Bronchial epithelial cell (primary cell): ENCODE measurements around the gene ANXA3. TPM values are rescaled to one million over a fixed set of nuclear protein-coding genes. Genes with fewer than 3 reads are reported as not detected.

Experiments
- DNase-seq: peaks from one replicate; pipeline ENCODE4 v3.0.0-alpha.2; 2010; ENCODE audit warnings: low read depth
- FAIRE-seq: peaks from 2 replicates; lab custom pipeline; 2011; peaks lifted over from hg19 to GRCh38; lab: Jason Lieb, UNC
- H3K27me3 ChIP-seq: 2 replicates; pipeline ENCODE4 v1.5.1; 2011; ENCODE audit warnings: low read length; ENCODE audit not compliant: control insufficient read depth, insufficient read depth
- H3K36me3 ChIP-seq: 2 replicates; pipeline ENCODE4 v1.5.1; 2011; ENCODE audit warnings: low read length; ENCODE audit not compliant: control insufficient read depth, insufficient read depth
- H3K4me3 ChIP-seq: 2 replicates; pipeline ENCODE4 v1.5.1; 2011; ENCODE audit warnings: mild to moderate bottlenecking, low read depth, low read length, control low read depth
- total RNA-seq: library from RNA; depleted of rRNA; stranded (reverse); fragments of >200 nt; gene quantifications from 2 replicates; pipeline ENCODE4 v1.2.1, GENCODE V29; 2014
- TF ChIP-seq, protein P1 (sequence below): IDR thresholded peaks from 2 replicates; pipeline ENCODE4 v1.5.1; 2011; ENCODE audit warnings: mild to moderate bottlenecking, moderate library complexity, low read length, control low read depth, inconsistent platforms; ENCODE audit not compliant: insufficient read depth, severe bottlenecking

Gene ANXA3
- total RNA-seq, 1 donor from 2014 or later, result 705 TPM

DNA sequence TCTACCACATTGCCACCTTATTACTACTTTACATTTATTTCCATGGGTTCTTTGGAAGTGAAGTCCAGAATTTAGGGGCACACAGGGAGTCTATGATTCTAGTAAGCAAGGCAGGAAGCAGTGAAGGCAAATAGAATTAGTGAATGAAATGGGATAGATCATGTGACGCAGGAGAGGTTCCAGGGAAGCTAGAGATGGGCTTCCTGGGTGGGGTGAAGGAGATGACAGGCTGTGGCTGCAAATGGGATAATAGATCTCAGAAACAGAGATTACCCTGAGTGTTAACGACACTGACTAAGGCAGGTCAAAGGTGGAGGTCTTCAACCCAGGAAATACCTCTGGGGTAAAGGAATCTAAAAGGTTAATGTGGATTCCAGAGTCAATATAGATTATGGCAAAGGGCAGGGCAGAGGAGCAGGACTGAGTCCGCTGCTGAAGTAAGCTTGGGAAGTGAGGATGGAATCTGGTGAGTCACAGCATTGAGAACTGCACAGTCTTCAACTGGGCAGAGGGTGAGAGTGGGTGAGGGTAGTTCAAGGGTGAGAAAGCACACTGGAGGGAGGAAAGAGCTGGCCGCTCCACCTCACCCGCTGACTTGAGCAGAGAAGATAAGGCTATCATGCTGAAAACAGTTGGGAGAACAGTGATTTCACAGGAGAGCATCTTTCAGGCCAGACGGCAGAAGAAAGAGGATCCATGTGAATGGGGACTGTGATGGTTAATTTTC lies 70.8 kb downstream of the ANXA3 start:
- no peaks in the 10 kb centered on the region for H3K36me3 ChIP-seq
- peak; percentile 7 for FAIRE-seq

DNA sequence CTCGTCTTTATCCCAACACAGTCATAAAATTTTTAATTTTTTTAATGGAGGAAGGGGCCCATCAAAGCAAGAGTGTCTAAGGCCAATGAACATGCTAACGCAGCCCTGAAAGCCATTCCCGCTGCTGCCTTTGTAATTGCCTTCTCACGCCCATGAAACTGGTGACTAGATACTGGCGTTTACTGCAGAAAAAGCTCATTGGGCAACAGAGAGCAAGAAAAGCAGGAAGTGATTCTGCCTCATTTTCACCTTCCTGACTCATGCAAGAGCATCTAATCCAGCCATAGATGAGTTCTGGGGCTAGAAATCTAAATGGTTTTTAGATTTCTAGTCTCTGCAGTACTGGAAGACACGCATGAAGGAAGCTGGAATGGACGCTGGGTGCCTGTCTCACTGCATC lies 72.5 kb downstream of the ANXA3 start:
- H3K4me3 ChIP-seq, result no peak overlapping the region
- no peaks in the 10 kb centered on the region for H3K36me3 ChIP-seq
- H3K27me3 ChIP-seq, result no peaks in the 10 kb centered on the region
- DNase-seq (peak; percentile 46), FAIRE-seq (no peak)
- TF ChIP-seq, protein P1, sequence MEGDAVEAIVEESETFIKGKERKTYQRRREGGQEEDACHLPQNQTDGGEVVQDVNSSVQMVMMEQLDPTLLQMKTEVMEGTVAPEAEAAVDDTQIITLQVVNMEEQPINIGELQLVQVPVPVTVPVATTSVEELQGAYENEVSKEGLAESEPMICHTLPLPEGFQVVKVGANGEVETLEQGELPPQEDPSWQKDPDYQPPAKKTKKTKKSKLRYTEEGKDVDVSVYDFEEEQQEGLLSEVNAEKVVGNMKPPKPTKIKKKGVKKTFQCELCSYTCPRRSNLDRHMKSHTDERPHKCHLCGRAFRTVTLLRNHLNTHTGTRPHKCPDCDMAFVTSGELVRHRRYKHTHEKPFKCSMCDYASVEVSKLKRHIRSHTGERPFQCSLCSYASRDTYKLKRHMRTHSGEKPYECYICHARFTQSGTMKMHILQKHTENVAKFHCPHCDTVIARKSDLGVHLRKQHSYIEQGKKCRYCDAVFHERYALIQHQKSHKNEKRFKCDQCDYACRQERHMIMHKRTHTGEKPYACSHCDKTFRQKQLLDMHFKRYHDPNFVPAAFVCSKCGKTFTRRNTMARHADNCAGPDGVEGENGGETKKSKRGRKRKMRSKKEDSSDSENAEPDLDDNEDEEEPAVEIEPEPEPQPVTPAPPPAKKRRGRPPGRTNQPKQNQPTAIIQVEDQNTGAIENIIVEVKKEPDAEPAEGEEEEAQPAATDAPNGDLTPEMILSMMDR, result no peak

More for the DNA sequence above, 70.8 kb downstream of the ANXA3 start:
- TF ChIP-seq, protein P1, result no peak
- Histone ChIP-seq H3K4me3 (no peak overlapping the region), H3K27me3 (no peaks in the 10 kb centered on the region)
- no peak for DNase-seq

DNA sequence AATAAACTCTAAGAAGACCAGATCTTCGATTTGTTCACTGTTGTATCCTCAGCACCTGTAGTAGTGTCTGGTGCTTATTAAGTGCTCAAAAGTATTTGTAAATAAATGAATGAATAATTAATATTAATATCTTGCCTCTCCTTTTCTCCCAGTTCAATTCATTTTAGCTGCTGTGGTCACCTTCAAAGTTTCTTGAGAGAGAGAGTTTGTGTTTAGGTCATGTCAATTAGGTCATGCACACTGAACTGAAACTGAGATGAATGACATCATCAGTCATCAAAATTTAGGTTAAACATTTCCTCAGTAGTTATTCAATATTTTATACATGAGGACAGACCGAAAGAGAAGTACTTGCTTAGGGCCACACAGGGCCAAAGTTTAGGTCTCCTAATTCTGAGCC lies 73.5 kb downstream of the ANXA3 start:
- DNase-seq, result no peak
- no peak for FAIRE-seq
- TF ChIP-seq, protein P1, result no peak

DNA sequence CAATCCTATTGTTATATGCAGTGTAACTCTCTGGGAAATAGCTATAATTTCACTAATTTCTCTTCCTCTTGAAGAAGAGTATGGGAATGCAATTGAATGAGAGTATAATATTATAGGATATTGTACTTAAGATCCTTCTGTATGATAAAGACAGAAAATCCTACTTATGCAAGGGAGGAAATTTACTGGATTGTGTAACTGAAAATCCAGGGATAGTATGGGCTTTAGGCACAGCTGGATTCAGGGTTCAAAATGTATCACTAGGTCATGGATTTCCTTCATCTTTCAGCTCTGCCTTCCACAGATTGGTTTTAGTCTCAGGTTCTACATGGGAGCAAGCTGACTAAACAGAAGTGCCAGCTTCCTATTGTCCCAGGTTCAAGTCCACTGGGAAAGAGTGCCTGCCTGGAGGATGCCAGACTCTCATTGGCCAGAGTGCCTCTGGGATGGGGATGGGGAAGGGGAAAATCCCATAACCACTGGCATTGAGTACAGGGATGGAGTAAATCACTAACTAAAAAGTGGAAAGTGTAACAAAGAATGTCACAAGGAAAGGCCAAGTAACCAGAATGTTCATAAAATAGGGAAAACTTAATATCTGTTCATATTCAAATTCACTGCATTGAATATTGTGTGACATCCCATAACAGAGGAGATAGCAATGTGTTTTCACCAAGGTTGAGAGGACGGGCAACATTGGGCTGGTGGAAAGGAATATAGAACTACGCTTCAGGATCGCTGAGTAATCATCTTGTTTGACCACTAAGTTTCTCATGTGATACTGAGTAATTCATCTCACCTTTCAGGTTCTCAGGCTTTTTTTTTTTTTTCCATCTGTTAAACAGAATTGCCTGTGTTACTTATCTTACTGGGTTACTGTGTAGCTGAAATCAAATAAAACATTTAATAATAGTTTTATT lies 75.7 kb downstream of the ANXA3 start:
- TF ChIP-seq, protein P1, result no peak
- DNase-seq (peak; percentile 94), FAIRE-seq (peak; percentile 72)
- no peak overlapping the region for H3K4me3 ChIP-seq
- H3K36me3 ChIP-seq, result no peaks in the 10 kb centered on the region
- H3K27me3 ChIP-seq, result no peaks in the 10 kb centered on the region

More for the DNA sequence above, 73.5 kb downstream of the ANXA3 start:
- no peaks in the 10 kb centered on the region for H3K36me3 ChIP-seq
- no peaks in the 10 kb centered on the region for H3K27me3 ChIP-seq
- no peak overlapping the region for H3K4me3 ChIP-seq

DNA sequence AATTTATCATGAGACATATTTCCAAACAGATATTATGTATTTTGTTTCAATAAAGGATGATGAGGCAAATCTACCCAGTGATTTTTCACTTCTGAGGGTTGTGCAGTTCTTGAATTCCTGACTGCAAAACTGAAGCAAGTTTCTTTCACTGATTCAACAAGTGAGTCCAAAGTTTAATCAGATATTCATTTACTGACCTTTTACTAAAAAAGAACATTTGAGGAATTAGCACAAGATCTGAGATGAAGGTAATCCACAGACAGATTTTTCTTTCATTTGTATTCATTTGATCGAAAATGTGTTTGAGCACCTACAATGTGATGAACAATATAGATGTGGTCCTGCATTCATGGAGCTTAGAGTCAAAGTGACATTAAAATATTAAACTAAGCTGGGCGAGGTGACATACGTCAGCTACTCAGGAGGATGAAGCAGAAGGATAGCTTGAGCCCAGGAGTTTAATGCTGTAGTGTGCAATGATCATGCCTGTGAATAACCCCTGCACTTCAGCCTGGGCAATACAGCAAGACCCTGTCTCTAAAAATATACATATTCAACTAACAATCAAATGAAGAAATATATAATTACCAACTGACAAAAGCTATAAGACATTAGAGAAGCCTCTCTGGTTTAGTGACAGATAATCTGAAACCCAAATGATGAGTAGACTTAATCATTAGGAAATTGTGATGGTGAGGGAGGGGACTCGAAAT lies 76.6 kb downstream of the ANXA3 start:
- DNase-seq (no peak), FAIRE-seq (no peak)
- Histone ChIP-seq H3K27me3 (no peaks in the 10 kb centered on the region), H3K36me3 (no peaks in the 10 kb centered on the region), H3K4me3 (no peak overlapping the region)
- TF ChIP-seq, protein P1, result no peak
